ENCODE measurements around the gene TWF2. TPM values are rescaled to one million over a fixed set of nuclear protein-coding genes. Genes with fewer than 3 reads are reported as not detected.

The TWF2 gene
- total RNA-seq, 4 donors from 2014 or later = 50.4 to 129 (median 122) TPM

DNA sequence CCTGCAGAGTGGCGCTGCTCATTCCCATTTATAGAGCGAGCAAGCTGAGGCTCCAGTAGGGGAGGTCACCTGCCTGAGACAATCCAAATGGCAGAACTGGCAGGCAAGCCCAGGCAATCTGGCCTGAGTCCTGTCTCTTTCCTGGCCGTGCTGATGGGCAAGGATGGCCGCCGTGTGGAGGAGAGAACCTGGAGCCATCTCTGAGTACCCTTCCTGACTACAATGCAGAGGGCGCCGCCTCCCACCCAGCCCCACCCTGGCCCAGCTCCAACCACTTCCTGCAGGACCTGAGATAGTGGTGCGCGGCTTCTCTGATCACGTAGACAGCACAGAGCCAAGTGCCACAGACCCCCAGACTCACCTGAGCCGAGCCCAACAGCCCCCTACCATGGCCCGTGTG lies 20.5 kb downstream of the TWF2 start:
- TF ChIP-seq, protein P1, sequence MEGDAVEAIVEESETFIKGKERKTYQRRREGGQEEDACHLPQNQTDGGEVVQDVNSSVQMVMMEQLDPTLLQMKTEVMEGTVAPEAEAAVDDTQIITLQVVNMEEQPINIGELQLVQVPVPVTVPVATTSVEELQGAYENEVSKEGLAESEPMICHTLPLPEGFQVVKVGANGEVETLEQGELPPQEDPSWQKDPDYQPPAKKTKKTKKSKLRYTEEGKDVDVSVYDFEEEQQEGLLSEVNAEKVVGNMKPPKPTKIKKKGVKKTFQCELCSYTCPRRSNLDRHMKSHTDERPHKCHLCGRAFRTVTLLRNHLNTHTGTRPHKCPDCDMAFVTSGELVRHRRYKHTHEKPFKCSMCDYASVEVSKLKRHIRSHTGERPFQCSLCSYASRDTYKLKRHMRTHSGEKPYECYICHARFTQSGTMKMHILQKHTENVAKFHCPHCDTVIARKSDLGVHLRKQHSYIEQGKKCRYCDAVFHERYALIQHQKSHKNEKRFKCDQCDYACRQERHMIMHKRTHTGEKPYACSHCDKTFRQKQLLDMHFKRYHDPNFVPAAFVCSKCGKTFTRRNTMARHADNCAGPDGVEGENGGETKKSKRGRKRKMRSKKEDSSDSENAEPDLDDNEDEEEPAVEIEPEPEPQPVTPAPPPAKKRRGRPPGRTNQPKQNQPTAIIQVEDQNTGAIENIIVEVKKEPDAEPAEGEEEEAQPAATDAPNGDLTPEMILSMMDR (IDR thresholded peaks at IDR 0.05; ENCODE audit: low read depth) = no peak

DNA sequence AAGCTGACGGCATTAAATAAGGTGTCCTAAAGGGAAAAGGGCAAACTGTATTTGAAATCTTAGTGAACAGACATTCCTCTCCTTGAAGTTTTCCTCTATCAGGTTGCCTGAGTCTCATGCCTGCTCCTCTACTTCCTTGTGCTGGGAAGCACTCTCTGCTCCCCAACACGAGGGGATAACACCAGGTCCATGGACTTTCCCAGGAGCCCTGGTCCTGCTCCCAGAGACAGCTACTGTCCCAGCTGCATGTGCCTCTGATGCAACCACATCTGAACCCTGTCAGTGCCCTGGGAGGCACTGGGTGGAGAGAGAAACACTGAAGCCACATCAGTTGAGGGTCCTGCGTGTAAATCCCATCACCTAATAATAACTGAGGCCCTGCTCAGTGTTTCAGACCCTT lies 20.9 kb downstream of the TWF2 start:
- TF ChIP-seq, protein P1 (IDR thresholded peaks at IDR 0.05; ENCODE audit: low read depth) = no peak

DNA sequence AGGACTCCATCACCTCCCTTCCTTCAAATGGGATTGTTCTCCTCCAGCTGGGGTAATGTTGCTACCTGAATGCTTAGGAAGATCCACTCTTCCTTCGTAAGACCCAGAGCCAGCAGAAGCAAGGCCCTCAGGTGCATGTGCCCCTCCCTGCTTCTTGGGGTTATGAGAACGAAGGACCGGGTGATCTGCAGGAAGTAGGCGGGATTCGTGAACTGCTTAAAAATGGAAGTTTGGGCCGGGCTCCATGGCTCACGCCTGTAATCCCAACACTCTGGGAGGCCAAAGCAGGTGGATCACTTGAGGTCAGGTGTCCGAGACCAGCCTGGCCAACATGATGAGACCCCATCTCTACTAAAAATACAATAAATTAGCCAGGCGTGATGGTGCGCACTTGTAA lies 21.6 kb downstream of the TWF2 start:
- TF ChIP-seq, protein P1 (IDR thresholded peaks at IDR 0.05; ENCODE audit: low read depth) = no peak

- TF ChIP-seq, protein P1 (IDR thresholded peaks at IDR 0.05; ENCODE audit: low read depth) = no peak
Measured at GRCh38 chr3:52216585-52217408, 22.2 kb downstream of the TWF2 start.

GRCh38 chr3:52215351-52215750 lies 23.6 kb downstream of the TWF2 start:
- TF ChIP-seq, protein P1 (IDR thresholded peaks at IDR 0.05; ENCODE audit: low read depth) = no peak

GRCh38 chr3:52213901-52214300 lies 25.1 kb downstream of the TWF2 start:
- TF ChIP-seq, protein P1 (IDR thresholded peaks at IDR 0.05; ENCODE audit: low read depth) = no peak

DNA sequence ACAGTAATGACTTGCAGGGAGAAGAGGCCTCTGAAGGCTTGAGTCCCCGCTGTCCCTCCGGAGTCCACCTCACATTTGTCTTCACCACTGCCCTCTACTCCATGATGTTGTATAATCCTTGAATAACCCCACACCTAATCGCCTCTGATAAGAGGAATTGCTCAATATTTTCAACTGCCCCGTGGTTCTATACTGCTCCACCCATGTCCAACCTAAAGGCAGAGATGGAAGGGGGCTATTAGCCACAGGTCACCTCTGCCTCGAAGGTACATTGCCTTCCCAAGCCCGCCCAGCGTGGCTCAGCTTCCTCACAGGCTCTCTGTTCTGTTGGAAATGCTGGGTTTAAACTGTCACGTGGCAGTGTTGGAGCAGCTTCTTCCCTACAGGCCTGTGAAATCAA lies 26.0 kb downstream of the TWF2 start:
- TF ChIP-seq, protein P1 (IDR thresholded peaks at IDR 0.05; ENCODE audit: low read depth) = no peak
